ENCODE results near the gene MAB21L4. TPM values are rescaled to one million over a fixed set of nuclear protein-coding genes. Genes with fewer than 3 reads are reported as not detected.
"Not testable (repeated sequence)": the region's sequence is repeated elsewhere in the genome, so short reads cannot be mapped to it uniquely, and the experiment has no call there.

Gene MAB21L4
- total RNA-seq, 1 donor from 2014 or later, result 148 TPM

DNA sequence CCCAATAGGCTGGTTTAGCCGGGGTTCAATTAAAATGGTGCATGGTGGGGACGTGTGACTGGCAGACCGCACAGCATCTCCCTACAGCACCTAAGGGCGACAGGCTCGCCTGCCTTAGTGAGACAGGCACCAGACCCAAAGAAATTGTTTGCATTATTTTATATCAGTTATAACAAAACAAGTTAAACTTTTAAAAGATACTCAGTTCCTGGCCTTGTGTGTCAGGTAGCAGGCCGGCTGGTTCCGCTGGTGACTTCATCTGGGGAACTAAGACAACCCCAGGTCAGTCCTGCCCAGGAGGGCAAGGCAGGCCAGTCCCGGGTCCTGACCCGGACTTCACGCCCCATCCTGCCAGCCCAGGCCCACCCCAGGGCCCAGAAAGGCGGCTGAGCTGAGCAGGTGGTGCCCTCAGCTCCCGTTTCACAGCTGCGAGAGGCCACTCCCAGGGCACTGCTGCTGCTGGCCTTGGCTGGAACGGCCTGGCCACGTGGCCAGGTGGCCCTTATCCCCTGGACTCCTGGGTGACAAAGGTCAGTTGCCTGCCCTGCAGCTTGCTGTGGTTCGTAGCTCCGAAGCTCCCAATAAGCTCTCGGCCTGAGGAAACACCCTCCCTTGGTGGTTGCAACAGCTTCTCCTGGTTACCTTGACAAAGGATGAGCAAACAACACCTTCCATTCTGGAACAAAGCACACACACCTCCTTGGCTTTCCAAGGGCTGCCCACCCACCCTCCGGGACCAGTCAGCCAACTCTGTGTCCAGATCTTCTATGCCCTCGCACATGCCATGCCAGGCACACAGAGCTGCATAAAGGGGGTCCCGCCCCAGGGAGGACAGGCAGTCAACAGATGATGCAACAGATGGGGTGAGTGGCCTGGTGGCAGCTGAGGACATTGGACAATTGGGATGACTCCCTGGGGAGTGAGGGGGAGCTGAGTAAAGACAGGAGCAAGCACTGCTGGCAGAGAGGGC, 38.6 kb downstream of the MAB21L4 start:
- no peak for ATAC-seq

DNA sequence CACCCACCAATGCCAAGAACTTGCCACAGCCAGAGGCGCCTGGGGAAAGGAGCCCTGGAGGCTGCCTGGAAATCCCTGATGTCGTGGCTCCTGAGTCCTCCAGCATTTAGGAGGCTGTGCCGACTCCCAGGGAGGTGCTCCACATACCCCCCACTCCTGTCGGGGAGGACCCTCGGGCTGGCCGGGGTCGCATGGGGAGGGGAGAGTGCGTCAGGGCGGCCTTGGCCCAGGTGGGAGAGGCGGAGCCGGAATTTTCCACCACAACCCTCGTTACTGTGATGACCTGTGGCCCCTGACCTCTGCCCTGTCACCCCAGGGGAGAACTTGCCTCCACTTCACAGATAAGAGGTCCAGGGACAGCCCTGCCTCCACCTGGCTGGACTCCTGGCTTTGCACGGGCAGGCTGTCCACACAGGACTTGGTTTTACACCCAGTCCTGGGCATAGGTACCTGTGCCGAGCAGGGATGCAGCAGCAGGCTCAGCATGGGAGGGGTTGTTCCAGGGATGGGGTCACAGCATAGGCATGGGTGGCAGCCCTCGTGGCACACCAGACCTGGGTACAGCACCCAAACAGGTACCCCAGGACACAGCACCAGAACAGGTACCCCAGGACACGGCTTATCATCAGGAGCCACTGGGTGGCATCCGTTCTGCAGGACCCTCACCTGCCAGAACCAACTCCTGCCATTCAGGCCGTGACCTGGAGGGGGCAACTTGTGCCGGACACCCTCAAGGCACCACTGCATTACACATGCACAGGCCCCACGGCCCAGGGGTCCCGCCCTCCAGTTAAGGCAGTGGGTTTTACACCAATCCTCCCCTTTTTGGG, 39.6 kb downstream of the MAB21L4 start:
- ATAC-seq, result peak; percentile 30

DNA sequence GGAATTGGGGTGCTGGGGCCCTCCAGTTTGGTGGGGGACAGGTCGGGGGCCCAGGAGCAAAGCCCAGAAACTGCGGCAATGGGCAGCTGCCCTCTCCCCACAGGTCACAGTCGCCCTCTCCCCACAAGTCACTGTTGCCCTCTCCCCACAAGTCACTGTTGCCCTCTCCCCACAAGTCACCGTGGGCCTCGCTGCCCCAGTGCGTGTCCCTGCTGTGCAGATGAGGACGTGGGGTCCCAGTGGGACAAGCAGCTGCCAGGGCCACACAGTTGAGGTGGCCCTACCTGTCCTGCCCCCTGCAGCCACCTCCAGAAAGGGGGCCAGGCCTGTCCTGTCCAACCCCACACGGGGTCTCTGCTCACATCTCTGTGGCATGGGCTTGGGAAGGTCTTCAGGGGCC, 40.3 kb downstream of the MAB21L4 start:
- no peak for ATAC-seq

DNA sequence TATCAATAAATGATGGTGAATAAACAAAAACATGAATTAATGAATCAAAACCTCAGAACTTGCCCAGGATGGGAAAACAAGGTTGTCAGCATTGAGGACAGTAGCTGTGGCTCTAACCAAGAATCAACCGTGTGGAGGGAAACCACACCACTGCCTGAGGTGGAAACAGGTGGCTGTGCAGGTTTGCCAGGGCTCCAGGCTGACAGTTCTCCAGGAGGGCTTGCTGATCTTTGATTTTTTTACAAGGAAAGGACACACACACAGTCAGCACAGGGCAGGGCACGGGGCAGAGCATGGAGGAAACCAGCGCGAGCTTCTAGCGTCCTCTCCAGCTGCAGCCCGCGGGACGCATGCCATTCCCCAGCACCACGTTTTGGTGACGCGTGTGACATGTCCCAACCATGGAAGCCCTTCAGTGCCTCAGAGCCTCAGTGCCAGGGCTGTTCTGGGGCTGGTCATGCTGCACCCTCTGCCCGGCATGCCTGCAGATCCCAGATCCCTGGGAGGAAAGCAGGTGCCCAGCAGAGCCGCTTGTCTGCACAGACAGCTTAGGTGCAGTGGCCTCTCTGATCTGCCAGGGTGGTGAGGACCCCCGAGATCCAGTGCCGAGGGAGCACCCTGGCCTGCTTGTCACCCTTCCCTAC, 43.2 kb downstream of the MAB21L4 start:
- no peak for ATAC-seq

DNA sequence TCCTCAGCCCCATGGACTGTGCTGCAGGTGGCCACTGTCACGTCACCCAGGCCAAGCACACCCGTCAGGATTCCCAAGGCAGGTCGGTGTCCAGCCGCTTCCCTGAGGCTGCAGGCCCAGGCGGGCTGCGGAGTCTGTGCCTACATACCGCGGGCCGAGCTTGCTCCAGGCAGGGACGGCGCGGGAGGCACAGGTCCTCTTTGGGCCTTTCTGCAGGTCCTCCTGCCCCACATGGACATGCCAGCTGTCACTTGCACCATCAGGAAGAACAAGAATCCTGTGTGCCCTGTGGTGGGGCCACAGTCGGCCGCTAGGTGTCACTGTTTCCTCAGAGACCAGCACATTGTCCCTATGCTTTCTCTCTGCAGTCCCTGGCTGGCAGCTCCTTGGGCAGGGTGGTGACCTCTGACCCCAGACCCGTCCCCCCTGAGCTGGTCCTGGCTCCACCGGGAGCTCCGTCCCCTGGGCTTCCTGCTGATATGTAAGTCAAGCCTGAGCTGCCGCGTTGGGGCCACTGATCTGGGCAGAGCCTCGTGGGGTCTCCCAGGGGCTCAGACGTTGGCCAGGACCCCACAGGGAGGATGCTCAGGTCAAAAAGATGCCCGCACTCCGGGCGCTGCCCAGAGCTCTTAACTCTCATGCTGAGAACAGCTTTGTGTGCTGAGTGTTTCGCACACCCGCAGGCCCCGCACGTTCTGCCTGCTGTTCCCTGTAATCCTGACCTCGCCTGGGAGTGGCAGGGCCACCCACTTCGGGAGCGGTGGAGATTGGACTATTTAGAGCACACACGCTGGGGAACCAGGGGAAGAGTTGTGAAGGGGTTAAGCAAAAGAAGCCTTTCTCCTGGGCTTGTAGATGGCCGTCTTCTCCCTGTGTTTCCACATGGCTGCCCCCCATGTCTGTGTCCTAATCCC, 44.6 kb downstream of the MAB21L4 start:
- ATAC-seq, result peak; percentile 91

DNA sequence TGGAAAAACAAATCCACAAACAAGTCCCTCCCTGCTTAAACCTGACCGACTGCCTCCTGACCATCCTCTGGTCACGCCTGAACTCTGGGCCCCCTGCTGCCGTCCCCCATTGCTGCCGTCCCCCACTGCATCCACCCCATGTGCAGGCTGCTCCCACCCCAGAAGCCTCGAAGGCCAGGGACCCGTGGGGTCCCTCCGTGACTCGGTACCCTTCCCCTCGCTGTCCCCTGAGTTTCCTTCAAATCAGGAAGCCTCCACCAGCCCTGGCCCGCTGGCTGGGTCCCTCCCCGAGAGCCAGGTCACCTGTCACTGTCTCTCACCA, 45.2 kb downstream of the MAB21L4 start:
- ATAC-seq, result no peak

DNA sequence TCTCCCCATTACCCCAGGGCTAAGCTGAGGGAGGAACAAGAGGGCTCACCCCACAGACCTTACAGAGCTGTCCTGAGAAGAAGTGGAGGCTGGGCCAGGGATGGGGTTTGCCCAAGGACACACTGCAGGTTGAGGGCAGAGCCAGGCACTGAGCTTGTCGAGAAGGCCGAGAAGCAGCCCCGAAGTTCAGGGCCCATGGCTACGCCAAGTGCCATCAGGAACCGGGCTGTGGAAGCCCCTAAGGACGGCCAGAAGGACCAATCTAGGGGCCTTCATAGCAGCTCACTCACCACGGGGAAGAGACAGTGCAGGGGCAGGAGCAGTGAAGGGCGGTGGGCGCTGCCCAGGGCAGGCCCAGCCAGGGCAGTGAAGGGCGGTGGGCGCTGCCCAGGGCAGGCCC, 45.9 kb downstream of the MAB21L4 start:
- ATAC-seq, result no peak

DNA sequence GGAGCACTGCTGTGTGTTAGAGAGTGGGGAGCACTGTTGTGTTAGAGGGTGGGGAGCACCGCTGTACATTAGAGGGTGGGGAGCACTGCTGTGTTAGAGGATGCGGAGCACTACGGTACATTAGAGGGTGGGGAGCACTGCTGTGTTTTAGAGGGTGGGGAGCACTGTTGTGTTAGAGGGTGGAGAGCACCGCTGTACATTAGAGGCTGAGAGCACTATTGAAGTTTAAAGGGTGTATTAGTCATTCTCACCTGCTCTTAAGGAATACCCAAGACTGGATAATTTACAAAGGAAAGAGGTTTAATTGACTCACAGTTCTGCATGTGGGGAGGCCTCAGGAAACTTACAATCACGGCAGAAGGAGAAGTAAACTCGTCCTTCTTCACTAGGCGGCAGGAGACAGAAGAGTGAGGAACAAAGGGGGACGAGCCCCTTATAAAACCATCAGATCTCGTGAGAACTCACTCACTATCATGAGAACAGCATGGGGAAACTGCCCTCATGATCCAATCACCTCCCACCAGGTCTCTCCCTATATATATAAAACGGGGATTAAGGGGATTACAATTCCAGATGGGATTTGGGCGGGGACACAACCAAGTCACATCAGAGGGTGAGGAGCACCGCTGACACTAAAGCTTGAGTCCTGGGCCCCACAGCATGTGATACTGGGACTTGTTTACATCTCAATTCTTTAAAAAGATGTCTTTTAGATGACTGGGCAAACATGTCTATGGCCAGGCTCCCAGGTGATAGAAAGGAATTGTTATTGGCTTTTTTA, 46.9 kb downstream of the MAB21L4 start:
- ATAC-seq, result no peak

DNA sequence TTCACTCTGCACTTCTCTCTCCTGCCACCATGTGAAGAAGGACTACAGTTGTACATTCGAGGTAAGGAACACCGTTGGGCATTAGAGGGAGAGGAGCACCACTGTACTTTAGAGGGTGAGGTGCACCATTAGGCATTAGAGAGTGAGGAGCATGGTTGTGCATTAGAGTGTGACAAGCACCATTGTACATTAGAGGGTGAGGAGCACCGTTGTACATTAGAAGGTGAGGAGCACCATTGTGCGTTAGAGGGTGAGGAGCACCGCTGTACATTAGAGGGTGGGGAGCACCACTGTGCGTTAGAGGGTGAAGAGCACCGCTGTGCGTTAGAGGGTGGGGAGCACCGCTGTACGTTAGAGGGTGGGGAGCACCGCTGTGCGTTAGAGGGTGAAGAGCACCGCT, 48.1 kb downstream of the MAB21L4 start:
- ATAC-seq, result no peak

DNA sequence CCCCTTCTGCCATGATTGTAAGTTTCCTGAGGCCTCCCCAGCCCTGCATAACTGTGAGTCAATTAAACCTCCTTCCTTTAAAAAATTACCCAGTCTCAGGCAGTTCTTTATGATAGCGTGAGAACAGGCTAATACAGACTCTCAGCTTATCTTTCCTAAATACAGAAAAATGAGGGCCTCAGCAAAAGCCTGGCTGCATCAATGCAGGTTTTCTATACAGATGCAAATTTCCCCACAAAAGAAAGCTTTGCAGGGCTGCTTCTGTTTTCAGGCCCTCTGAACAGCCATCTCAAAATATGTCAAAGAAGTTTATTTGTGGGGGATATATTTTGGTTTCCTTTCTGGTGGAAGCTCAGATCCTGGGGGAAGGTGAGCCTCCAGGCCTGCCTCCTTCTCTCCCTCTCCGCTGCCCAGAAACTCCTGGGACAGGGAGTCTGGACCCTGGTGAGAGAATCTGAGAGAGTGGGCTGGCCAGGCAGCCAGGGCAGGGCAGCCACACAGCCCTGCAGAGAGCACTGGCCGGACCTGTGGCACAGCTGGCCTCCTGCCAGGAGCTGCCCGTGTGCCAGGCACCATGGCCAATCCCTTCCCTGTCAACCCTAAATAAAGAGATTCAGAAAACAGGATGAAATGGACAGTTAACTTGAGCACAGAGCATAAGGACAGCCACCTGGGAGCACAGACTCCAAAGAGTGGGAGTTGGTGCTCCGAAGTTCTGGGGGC, 48.9 kb downstream of the MAB21L4 start:
- no peak for ATAC-seq

DNA sequence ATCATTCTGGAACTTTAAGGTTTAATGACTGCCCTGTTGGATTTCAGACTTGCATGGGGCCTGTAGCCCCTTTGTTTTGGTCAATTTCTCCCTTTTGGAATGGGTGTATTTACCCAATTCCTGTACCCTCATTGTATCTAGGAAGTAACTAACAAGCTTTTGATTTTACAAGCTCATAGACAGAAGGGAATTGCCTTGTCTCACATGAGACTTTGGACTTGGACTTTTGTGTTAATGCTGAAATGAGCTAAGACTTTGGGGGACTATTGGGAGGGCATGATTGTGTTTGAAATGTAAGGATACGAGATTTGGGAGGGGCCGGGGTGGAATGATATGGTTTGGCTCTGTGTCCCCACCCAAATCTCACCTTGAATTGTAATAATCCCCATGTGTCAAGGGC, 49.6 kb downstream of the MAB21L4 start:
- ATAC-seq, result not testable (repeated sequence)

DNA sequence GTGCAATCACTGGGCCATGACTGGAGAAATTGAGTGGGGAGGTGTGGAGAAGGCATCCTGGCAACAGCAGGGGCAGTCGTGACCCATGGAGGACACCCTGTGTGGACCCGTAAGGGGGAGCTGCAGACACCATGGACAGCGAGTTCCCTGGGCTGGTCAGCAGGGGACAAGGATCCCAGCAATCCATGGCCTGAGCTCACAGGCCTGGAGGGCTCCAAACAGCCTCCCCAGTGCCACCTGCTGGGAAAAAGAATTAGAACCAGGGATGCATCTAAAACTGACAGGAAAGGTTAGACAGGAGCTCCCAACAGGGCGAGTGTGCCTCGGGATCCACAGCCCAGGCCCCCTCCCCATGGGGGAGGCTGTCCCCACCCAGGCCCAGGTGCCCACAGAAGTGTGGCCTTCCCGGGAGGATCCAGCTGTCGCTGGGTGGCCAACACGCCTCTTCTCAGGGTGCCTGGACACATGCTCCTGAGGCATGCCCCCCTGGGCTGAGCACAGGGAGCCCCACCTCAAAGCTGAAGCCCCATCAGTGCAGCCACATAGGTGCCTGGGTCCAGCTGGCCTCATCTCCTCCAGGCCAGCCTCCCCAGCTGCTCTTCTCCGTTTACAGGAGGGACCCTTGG, 55.4 kb downstream of the MAB21L4 start:
- peak; percentile 60 for ATAC-seq

DNA sequence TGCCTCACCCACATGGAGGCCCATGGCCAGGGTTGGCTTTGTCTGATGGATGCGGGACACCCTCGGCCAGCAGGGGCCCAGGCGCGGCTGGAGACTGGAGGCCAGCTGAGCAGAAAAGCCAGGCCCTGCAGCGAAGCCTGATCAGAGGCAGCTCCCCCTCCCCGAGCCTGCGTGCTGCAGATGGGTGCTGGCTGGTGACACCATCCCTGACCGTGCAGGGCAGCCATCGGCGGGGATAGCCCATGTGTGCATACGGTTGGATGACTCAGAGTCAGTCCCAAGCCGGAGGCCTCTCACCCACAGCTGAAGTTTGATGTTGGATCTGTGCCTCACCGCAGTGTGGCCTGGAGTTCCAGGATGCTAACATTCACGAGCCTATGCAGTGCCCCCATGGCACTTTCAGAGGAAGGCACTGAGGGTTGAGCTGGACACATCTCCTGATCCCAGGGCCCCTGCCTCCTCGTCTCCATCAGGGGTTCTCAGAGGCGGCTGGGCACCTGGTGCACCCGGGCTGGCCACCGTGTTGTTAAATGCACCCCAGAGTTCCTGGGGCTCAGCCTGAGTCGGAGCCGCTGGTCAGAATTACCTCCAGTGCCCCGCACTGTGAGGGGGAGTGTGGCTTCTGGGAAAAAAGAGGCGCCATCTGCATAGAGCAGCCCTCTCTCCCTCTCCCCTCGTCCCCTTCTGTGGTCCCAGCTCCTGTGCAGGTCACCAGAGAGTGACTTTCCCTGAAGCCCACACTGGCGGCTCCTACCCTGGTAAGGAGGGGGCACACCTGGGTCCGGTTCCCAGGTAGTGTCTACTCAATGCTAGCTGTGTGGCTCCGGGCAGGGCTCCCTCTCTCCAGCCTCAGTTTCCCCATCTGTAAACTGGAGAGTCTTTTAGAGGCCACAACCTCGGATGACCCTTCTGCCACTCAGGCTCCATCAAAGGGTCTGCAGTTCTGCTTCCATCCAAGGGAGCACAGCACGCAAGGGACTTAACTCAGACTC, 56.5 kb downstream of the MAB21L4 start:
- no peak for ATAC-seq

DNA sequence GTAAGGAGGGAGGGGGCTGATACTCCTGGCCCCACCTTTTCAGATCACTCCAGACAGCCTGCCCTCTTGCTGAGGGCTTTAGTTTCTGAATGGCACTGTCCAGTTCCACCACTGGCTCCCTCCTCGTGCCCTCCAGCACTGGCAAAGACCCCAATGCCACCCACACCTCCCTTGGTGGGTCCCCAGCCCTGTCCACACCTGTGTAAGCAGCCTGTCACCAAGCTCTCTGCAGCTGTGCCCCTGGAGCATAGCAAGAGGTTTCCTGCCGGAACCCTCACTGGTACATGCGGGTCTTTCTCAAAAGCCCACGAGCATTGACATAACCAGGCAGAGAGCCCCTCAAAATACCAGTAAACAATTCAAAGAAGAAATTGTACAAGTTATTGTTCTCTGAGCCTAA, 58.3 kb downstream of the MAB21L4 start:
- ATAC-seq, result no peak

DNA sequence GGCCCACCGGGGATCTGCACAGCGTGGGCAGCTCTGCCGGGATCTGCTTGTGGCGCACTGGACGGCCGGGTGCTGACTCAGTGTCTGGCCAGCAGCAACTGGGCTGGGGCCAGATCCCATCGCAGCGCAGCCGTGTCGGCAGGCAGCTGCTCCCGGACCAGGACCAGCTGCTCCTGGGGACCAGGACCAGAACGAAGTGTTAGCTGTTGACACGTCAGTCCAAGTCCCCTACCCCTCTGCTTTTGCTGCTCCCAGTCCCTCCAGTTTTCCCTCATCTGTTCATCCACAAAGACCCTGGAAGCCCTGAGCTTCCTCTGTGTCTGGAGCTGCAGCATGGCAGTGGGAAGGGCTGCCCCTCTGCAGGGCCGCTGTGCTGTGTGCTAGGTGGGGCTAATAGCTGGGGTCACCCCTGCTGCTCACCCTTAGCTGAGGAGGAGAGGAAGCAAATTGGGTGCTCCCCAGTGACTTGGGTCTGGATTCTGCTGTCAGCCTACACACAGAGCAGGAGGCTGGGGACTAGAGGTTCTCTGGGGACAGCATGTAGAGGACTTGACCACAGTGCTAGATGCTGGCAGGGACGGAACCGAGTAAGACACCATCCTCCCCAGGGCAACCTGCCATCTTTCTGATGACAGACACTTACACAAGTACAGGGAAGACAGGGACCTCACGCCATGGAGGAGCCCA, 59.0 kb downstream of the MAB21L4 start:
- ATAC-seq, result no peak
